SJSA1 (cell line): Measurements from ENCODE around the gene FAM90A1. TPM values are rescaled to one million over a fixed set of nuclear protein-coding genes. Genes with fewer than 3 reads are reported as not detected.
"Not testable (repeated sequence)": the region's sequence is repeated elsewhere in the genome, so short reads cannot be mapped to it uniquely, and the experiment has no call there.

Experiments used
- DNase-seq, 2 experiments: peaks; one replicate each; pipeline ENCODE4 v3.0.0-alpha.2; 2015 to 2020; ENCODE audit warnings: low spot score in 2 of 2, low read depth in 1 of 2
- H3K27ac ChIP-seq: fragments of 250-450 bp; sonication (Bioruptor Pico); 2 replicates; pipeline ENCODE4 v1.5.1; 2020; ENCODE audit warnings: mild to moderate bottlenecking, moderate library complexity
- H3K27me3 ChIP-seq: fragments of 250-450 bp; sonication (Bioruptor Pico); replicated peaks from 2 replicates; pipeline ENCODE4 v1.5.1; 2020; ENCODE audit warnings: mild to moderate bottlenecking, moderate library complexity
- H3K36me3 ChIP-seq: fragments of 250-450 bp; sonication (Bioruptor Pico); 2 replicates; pipeline ENCODE4 v1.5.1; 2020; ENCODE audit warnings: mild to moderate bottlenecking
- H3K4me1 ChIP-seq: fragments of 250-450 bp; sonication (Bioruptor Pico); replicated peaks from 2 replicates; pipeline ENCODE4 v1.6.1; 2021; ENCODE audit warnings: mild to moderate bottlenecking
- H3K4me3 ChIP-seq: fragments of 250-450 bp; sonication (Bioruptor Pico); 2 replicates; pipeline ENCODE4 v1.5.1; 2020; ENCODE audit warnings: mild to moderate bottlenecking
- H3K9me3 ChIP-seq: fragments of 250-450 bp; sonication (Bioruptor Pico); replicated peaks from 2 replicates; pipeline ENCODE4 v1.5.1; 2020; ENCODE audit warnings: mild to moderate bottlenecking
- total RNA-seq: library from RNA; depleted of rRNA; stranded (reverse); fragments of >200 nt; shearing (Covaris generic); gene quantifications from 2 replicates; pipeline ENCODE4 v1.2.3, GENCODE V29; 2014; rRNA removed

FAM90A1 gene
- total RNA-seq, result not detected in 2 replicates

GRCh38 chr12:8226992-8227731 is at the start of gene FAM90A1:
Gene FAM90A1 (minus strand): TSS chr12:8227618. CDS start chr12:8224832, 2,786 bp downstream.
- not testable (repeated sequence) for H3K27me3 ChIP-seq, H3K4me1 ChIP-seq, H3K4me3 ChIP-seq, H3K27ac ChIP-seq, H3K36me3 ChIP-seq, H3K9me3 ChIP-seq, DNase-seq

DNA sequence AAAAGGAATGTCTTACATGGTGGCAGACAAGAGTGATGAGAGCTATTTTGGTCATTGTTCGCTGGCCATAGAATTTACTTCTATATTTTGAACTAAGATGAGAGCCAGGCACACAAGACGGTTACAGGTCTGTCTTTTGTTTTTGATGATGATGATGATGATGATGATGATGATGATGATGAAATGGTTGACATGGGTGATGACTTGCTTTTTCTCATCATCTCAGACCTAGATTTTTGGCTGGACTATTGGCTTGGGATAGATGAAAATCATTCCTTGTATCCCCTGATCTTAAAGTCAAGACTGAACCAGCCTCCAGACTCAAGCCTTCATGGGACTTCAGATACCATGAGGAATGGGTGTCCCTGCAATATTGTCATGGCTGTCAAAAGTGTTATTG is 49.0 kb upstream of the FAM90A1 start:
- not testable (repeated sequence) for H3K27ac ChIP-seq, DNase-seq, H3K27me3 ChIP-seq, H3K36me3 ChIP-seq, H3K9me3 ChIP-seq, H3K4me3 ChIP-seq, H3K4me1 ChIP-seq

- not testable (repeated sequence) for H3K9me3 ChIP-seq, DNase-seq, H3K27ac ChIP-seq, H3K27me3 ChIP-seq, H3K4me3 ChIP-seq, H3K36me3 ChIP-seq, H3K4me1 ChIP-seq
These were observed 39.3 kb upstream of the FAM90A1 start for GRCh38 chr12:8266706-8267105.

GRCh38 chr12:8264236-8264635 is 36.8 kb upstream of the FAM90A1 start:
- H3K9me3 ChIP-seq, H3K4me1 ChIP-seq, H3K4me3 ChIP-seq, H3K27ac ChIP-seq, H3K27me3 ChIP-seq, DNase-seq, H3K36me3 ChIP-seq: not testable (repeated sequence)

- not testable (repeated sequence) for H3K27me3 ChIP-seq, H3K4me1 ChIP-seq, H3K9me3 ChIP-seq, DNase-seq, H3K4me3 ChIP-seq, H3K27ac ChIP-seq, H3K36me3 ChIP-seq
These were observed 33.7 kb upstream of the FAM90A1 start for GRCh38 chr12:8261111-8261554.

DNA sequence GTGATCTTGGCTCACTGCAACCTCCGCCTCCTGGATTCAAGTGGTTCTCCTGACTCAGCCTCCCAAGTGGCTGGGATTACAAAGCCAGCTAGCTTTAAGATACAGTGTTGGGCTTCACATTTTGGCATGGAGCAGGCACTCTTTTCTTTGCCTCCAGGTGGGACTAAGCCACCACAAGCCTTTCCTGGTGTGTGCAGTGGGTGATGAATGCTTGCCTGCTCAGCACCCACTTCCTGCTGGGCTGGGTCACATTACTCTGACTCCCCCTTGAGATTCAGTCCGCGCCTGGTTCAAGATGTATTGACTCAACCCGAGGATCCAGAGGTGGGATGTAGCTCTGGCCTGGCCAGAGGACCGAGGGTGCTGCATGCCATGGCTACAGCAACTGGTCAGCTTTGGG is 28.9 kb upstream of the FAM90A1 start:
- not testable (repeated sequence) for H3K27me3 ChIP-seq, DNase-seq

DNA sequence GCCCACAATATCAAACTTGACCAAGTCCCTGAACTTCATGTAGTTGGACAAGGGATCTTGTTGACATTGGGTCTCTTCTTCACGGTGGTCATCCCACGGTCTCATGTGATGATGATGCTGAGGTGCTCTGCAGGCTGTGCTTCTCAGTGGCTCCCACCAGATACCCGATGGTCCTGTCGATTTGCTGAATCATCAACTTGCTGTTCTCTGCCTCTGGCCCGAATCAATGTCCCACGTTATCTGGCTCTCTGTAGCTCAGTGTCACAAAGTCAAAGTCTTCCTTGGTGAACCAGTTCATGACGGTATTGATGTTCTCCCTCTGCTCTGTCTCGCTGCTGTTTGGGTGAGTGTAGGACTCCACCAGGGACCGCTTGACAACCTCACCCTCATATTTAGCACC is 27.3 kb upstream of the FAM90A1 start:
- H3K27me3 ChIP-seq, H3K9me3 ChIP-seq, H3K4me1 ChIP-seq, H3K4me3 ChIP-seq, H3K36me3 ChIP-seq, H3K27ac ChIP-seq, DNase-seq: not testable (repeated sequence)

More for the DNA sequence above, 28.9 kb upstream of the FAM90A1 start:
- H3K4me1 ChIP-seq, H3K36me3 ChIP-seq, H3K9me3 ChIP-seq, H3K27ac ChIP-seq, H3K4me3 ChIP-seq: not testable (repeated sequence)

GRCh38 chr12:8252056-8252818 is 24.8 kb upstream of the FAM90A1 start:
- not testable (repeated sequence) for H3K27ac ChIP-seq, H3K4me3 ChIP-seq, H3K27me3 ChIP-seq, H3K4me1 ChIP-seq, DNase-seq, H3K36me3 ChIP-seq, H3K9me3 ChIP-seq

DNA sequence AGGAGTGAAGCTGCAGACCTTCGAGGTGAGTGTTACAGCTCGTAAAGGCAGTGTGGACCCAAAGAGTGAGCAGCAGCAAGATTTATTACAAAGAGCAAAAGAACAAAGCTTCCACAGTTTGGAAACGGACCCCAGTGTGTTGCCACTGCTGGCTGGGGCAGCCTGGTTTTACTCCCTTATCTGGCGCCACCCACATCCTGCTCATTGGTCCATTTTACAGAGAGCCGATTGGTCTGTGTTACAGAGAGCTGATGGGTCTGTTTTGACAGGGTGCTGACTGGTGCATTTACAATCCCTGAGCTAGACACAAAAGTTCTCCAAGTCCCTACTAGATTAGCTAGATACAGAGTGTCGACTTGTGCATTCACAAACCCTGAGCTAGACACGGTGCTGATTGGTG is 24.2 kb upstream of the FAM90A1 start:
- not testable (repeated sequence) for H3K4me1 ChIP-seq, H3K27me3 ChIP-seq, H3K27ac ChIP-seq, H3K36me3 ChIP-seq, H3K4me3 ChIP-seq, H3K9me3 ChIP-seq, DNase-seq

DNA sequence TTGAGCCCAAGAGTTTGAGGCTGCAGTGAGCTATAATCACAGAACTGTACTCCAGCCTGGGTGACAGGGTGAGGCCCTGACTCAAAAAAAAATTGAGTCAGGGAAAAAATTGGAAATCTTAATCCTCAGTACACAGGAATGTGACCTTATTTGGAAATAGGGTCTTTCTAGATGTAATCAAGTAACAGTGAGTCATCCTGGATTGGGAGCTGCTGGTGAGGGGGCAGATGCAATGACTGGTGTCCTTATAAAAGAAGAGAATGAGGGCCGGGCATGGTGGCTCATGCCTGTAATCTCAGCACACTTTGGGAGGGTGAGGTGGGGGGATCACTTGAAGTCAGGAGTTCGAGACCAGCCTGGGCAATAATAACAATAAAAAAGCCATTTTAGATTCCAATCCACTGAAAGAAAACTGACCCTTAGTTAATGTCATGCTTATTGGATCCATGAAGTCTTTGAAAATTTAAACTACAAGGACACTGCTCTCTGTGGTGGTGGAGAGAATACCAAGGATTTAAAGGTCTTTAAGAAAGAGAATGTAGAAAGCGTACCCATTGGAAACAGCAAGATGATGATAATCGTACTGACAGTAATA is 19.6 kb upstream of the FAM90A1 start:
- H3K36me3 ChIP-seq, H3K9me3 ChIP-seq, H3K27me3 ChIP-seq, H3K4me1 ChIP-seq, H3K27ac ChIP-seq, H3K4me3 ChIP-seq: not testable (repeated sequence)
- peak; percentile 68 to 88 for DNase-seq

DNA sequence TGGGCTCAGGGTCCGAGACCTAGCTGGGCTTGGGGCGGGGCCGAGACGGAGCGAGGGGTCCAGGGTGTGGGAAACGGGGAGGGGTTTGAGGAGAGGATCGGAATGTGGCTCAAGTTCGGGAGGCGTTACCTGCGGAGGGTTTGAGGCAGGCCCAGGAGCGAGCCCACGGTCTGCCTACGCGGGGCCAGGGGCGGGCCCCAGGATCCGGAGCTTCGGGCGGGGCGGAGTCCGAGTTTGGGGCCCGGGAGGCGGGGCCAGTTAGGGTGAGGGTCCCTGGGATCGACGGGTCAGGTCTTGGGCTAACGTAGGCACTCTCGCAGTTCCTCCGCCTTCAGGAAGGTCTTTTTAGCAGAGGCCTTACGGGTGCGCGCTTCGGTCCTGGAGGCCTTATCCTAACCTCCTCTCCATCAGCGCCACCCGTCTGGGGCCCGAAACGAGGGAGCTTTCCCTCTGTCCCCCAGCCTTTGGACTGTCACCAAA is 16.3 kb upstream of the FAM90A1 start:
- H3K27me3 ChIP-seq, H3K36me3 ChIP-seq, H3K9me3 ChIP-seq, H3K4me1 ChIP-seq, DNase-seq: not testable (repeated sequence)
- Histone ChIP-seq H3K4me3 (peak overlapping the region; percentile 69), H3K27ac (peak overlapping the region; percentile 60; the same call in 1 of the 2 replicates)

DNA sequence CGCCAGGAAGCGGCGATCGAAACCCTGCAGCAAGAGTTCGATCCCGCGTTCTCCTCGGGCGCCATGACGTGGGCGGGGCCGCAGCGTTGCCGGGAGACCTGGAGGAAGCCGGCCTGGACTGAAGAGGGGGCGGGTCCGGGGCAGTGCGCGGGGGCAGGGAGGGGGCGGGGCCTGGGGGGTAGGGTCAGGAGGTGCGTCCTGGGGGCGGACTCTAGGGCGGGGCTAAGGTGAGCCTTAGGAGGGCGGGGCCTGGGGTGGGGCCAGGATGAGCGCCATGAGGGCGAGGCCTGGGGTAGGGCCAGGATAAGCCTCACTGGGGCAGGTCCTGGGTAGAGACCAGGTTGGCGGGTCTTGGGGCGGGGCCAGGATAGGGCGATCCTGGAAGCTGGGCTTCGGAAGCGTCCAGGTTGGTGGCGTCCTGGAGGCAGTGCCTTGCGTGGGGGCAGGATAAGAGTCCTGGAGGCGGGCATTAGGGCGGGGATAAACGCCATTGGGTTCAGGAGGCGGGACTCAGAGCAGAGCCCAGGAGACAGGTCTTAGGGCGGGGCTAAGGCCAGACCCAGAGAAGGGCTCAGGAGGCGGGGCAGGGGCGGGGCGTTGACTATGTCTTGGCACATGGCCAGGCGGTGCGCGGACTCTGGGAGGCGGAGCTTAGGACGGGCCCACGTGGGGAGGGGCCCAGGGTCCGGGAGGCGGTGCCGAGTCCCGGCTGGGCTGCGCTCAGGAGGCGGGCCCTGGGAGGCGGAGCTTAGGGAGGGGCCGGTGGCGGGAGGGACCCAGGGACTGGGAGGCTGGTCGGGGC is 15.7 kb upstream of the FAM90A1 start:
- not testable (repeated sequence) for H3K36me3 ChIP-seq, H3K4me1 ChIP-seq, H3K27me3 ChIP-seq, H3K9me3 ChIP-seq
- peak; percentile 96 to 98 for DNase-seq
- Histone ChIP-seq H3K4me3 (peak overlapping the region; percentile 69), H3K27ac (peak overlapping the region; percentile 87)

GRCh38 chr12:8242622-8242879 is 15.1 kb upstream of the FAM90A1 start:
- Histone ChIP-seq H3K4me3 (peak overlapping the region; percentile 69), H3K27ac (peak overlapping the region; percentile 87)
- H3K27me3 ChIP-seq, H3K4me1 ChIP-seq, H3K9me3 ChIP-seq, H3K36me3 ChIP-seq: not testable (repeated sequence)
- peak in 1 of 2 experiments; percentile 81 for DNase-seq
